Sigmoid colon (tissue), 7 donors: ENCODE data around the gene CDK5. TPM values are rescaled to one million over a fixed set of nuclear protein-coding genes. Genes with fewer than 3 reads are reported as not detected.
A peak's percentile ranks its signal among the peaks of the same experiment; 100 is the strongest.

Source experiments
- DNase-seq: peaks from one replicate; pipeline ENCODE4 v3.0.0-alpha.2; 2019
- H3K27ac ChIP-seq, 4 donors: fragments of 200-600 bp; sonication (generic); one replicate each; pipeline ENCODE4 v1.5.1; 2016 to 2019; ENCODE audit warnings: mild to moderate bottlenecking in 1 of 4
- H3K27me3 ChIP-seq, 3 donors: fragments of 200-600 bp; sonication (generic); one replicate each; pipeline ENCODE4 v1.5.1; 2019; ENCODE audit warnings: mild to moderate bottlenecking in 1 of 3
- H3K36me3 ChIP-seq, 4 donors: fragments of 200-600 bp; sonication (generic); one replicate each; pipeline ENCODE4 v1.5.1; 2016 to 2019
- H3K4me1 ChIP-seq, 4 donors: fragments of 200-600 bp; sonication (generic); one replicate each; pipeline ENCODE4 v1.5.1; 2017 to 2019
- H3K4me3 ChIP-seq, 4 donors: fragments of 200-600 bp; sonication (generic); one replicate each; pipeline ENCODE4 v1.5.1; 2017 to 2019; ENCODE audit warnings: mild to moderate bottlenecking in 2 of 4, moderate library complexity in 1 of 4
- H3K9me3 ChIP-seq, 4 donors: fragments of 200-600 bp in 3 of 4; sonication (generic) in 3 of 4; one replicate each; pipeline versions ENCODE4 v1.5.1 to v1.6.1; 2013 to 2019
- EP300 ChIP-seq, 4 donors: sonication (generic); formaldehyde crosslinking; IDR thresholded peaks; one replicate each; pipeline ENCODE4 v1.6.1; 2017; ENCODE audit warnings: antibody characterized with exemption in 4 of 4
- POLR2A ChIP-seq, 2 donors: fragments of 450-650 bp; IDR thresholded peaks; one replicate each; pipeline ENCODE4 v1.6.1; 2016; ENCODE audit warnings: antibody characterized with exemption in 2 of 2, mild to moderate bottlenecking in 2 of 2, moderate library complexity in 2 of 2
- POLR2AphosphoS5 ChIP-seq, 4 donors: sonication (generic); formaldehyde crosslinking; IDR thresholded peaks; one replicate each; pipeline ENCODE4 v1.6.1; 2017; ENCODE audit warnings: antibody characterized with exemption in 4 of 4
- WGBS, 2 donors: extraction: QIAGEN DNeasy Blood & Tissue Kit; methylation state at CpG; one replicate each; pipeline ENCODE4 v1.1.7; 2013; 5-methylcytosine and 5-hydroxymethylcytosine counted together
- intact Hi-C: fragments of 100-400 bp; cut with DNase I; formaldehyde crosslinking; loops from one replicate; pipeline ENCODE4 v1.15.1; 2023
- polyA plus RNA-seq, 3 donors: library from polyadenylated mRNA; stranded (reverse); fragments of 200-250 nt; gene quantifications; one replicate each; pipeline ENCODE4 v1.2.3, GENCODE V29; 2013
- total RNA-seq, 4 donors: library from RNA; depleted of rRNA; stranded (reverse); fragments of >200 nt; gene quantifications; one replicate each; pipeline ENCODE4 v1.1.0, GENCODE V29; 2016
- TF ChIP-seq, protein P1 (sequence below), 4 experiments: fragments of 450-650 bp in 3 of 4; fragments of 200-600 bp in 1 of 4; IDR thresholded peaks; one replicate each; pipeline ENCODE4 v1.5.1; 2016 to 2019; ENCODE audit warnings: antibody characterized with exemption in 4 of 4, mild to moderate bottlenecking in 3 of 4, moderate library complexity in 2 of 4
- donor health status: healthy with polysubstance abuse.
- donor health status: Bipolar disorder and iron deficiency.
- donor health status: healthy.

CDK5 gene
- total and polyA plus RNA-seq, 7 donors, result 6.0 to 10.6 (median 8.2) TPM

DNA sequence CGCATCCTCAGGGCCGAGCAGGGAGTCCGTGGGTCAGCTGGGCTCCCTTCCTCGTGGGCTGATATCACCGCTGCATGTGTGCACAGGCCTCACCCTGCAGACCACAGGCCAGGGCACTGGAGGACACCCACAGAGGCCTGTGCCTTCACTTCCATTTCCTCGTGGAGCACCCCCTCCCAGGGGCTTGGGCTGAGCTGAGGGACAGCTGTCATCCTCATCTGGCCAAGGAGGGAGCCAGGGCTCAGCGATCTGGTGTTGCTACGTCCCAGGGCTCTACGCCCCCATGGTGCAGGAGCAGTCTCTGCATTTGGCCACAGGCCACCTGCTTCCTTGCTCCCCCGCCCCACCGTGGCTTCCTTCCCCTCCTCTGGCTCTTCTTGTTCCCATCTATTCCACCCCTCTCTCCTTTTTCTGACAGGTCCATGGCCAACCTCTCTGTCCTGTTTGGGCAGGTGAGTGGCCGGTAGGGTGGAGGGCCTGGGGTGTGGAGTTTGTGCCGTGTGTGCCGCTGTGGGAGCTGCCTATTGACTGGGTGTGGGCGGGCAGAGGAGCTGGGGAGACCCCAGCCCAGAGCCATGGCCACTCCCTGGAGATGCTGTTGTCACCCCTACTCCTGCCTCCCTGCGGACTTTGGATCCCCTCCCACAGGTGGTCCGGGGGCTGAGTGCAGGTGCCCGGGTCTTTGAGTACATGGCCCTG lies 17.7 kb downstream of the CDK5 start:
- H3K4me3 ChIP-seq, result no peak overlapping the region
- H3K27me3 ChIP-seq, result no peaks in the 10 kb centered on the region
- DNase-seq, result no peak
- peaks cover 0 to 72% (median 29%) of the 10 kb centered on the region in 4 donors for H3K36me3 ChIP-seq
- intact Hi-C loops, result no loop called here
- 74 to 82% methylated on average over 18 of the region's 18 CpGs for WGBS, 2 donors
- H3K4me1 ChIP-seq, result peaks cover 0 to 17% (median 8%) of the 10 kb centered on the region in 4 donors
- TF ChIP-seq EP300 (IDR thresholded peaks at IDR 0.05) (no peak), POLR2AphosphoS5 (IDR thresholded peaks at IDR 0.05) (no peak), POLR2A (IDR thresholded peaks at IDR 0.05) (no peak)
- TF ChIP-seq, protein P1, sequence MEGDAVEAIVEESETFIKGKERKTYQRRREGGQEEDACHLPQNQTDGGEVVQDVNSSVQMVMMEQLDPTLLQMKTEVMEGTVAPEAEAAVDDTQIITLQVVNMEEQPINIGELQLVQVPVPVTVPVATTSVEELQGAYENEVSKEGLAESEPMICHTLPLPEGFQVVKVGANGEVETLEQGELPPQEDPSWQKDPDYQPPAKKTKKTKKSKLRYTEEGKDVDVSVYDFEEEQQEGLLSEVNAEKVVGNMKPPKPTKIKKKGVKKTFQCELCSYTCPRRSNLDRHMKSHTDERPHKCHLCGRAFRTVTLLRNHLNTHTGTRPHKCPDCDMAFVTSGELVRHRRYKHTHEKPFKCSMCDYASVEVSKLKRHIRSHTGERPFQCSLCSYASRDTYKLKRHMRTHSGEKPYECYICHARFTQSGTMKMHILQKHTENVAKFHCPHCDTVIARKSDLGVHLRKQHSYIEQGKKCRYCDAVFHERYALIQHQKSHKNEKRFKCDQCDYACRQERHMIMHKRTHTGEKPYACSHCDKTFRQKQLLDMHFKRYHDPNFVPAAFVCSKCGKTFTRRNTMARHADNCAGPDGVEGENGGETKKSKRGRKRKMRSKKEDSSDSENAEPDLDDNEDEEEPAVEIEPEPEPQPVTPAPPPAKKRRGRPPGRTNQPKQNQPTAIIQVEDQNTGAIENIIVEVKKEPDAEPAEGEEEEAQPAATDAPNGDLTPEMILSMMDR (IDR thresholded peaks at IDR 0.05), result no peak
- H3K9me3 ChIP-seq, result no peaks in the 10 kb centered on the region
- no peak overlapping the region for H3K27ac ChIP-seq

DNA sequence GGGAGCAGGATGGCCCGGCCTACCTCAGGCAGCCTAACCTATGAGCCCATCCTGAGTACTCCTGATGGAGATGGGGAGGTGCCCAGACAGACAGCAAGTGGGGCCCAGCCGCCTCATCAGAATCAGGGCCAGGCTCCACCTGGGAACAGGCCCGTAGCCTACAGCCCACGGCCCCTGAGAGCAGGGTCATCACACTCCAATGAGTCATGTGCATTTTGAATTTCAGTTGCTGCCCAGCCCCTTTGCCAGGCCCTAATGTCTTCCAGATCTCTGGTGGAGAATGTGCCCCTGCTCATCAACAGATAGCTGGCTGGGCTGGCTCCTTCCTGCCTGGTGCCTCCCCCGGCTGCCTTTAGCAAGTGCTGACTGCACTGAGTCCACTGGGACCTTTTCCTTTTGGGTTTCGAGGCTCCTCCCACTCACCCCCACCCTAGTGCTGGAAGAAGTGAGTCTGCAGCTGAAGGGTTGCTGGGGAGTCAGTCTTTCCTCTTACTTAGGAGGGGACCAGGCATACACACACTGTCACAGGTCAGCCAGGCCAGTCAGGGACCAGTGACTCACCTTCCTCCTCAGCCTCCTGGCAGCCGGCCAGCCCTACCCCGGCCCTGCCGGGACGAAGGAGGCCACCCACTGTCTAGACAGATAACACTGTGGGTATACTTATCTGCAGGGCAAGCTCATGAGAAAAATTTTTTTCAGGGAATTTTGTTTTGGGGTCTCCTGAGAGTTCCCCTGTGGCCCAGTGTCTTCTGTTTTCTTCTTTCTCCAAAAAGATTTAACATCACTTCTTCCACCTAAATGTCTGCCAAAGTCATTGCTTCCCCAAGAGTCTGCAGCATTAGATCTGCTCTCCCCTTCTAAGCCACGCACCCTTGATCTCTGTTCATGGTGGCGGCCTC lies 18.5 kb downstream of the CDK5 start:
- Histone ChIP-seq H3K36me3 (peaks cover 0 to 72% (median 29%) of the 10 kb centered on the region in 4 donors), H3K4me3 (no peak overlapping the region), H3K27me3 (no peaks in the 10 kb centered on the region), H3K27ac (peak overlapping the region in 3 of 4 donors; percentile 7 to 60 (median 46)), H3K9me3 (no peaks in the 10 kb centered on the region), H3K4me1 (peaks cover 0 to 17% (median 8%) of the 10 kb centered on the region in 4 donors)
- TF ChIP-seq POLR2A (IDR thresholded peaks at IDR 0.05) (no peak), POLR2AphosphoS5 (IDR thresholded peaks at IDR 0.05) (peak in 1 of 4 donors; percentile 53)
- intact Hi-C loops, result no loop called here
- DNase-seq, result peak; percentile 87
- 48 to 57% methylated on average over 12 of the region's 12 CpGs for WGBS, 2 donors

DNA sequence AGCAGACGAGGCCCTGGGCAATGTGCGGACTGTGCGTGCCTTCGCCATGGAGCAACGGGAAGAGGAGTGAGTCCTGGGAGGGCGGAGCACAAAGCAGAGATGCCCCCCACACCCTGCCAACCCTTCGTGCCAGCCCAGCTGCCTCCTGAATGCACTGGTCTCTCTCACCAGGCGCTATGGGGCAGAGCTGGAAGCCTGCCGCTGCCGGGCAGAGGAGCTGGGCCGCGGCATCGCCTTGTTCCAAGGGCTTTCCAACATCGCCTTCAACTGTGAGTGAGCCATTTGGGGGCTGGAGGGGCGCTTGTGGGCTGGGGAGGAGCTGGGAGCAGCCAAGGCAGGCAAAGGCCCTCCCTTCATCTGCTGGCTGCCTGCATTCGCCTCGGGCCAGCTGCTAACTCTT lies 21.8 kb downstream of the CDK5 start:
- H3K4me3 ChIP-seq, result no peak overlapping the region
- WGBS, 2 donors, result 93 to 96% methylated on average over 17 of the region's 17 CpGs
- DNase-seq, result no peak
- no peaks in the 10 kb centered on the region for H3K9me3 ChIP-seq
- intact Hi-C loops, result no loop called here
- H3K36me3 ChIP-seq, result peaks cover 0 to 53% (median 21%) of the 10 kb centered on the region in 4 donors
- TF ChIP-seq EP300 (IDR thresholded peaks at IDR 0.05) (no peak), POLR2A (IDR thresholded peaks at IDR 0.05) (no peak), POLR2AphosphoS5 (IDR thresholded peaks at IDR 0.05) (no peak)
- TF ChIP-seq, protein P1 (IDR thresholded peaks at IDR 0.05), result no peak
- H3K4me1 ChIP-seq, result peaks cover 0 to 17% (median 8%) of the 10 kb centered on the region in 4 donors
- no peak overlapping the region for H3K27ac ChIP-seq
- no peaks in the 10 kb centered on the region for H3K27me3 ChIP-seq

DNA sequence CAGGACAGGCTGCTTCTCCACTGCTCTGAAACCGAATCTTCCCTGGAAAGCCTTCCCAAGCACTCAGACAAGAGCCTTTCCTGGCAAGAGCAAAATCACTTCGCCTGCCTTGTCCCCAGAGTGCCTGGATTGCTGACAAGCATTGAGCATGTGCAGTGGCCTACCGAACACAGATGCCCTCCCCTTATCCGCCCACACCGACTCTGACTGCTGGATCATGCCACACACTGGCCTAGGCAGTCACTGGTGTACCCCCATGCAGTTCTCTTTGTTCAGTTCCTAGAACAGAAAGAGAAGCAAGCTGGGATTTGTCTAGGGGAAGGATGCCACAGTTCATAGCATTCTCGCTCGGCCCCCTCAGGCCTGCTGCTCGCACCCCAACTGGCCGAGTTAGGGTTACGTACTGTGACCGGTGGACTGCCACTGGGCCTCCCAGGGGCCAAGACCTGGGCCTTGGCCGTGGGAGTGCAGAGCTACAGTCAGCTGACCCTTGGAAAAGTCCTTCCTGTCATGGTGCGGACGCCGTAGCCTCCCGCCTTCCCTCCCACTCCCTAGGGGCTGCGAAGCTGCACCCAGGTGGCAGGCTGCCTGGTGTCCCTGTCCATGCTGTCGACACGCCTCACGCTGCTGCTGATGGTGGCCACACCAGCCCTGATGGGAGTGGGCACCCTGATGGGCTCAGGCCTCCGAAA lies 22.5 kb downstream of the CDK5 start:
- H3K4me1 ChIP-seq, result peaks cover 0 to 19% (median 8%) of the 10 kb centered on the region in 4 donors
- H3K9me3 ChIP-seq, result no peaks in the 10 kb centered on the region
- no peaks in the 10 kb centered on the region for H3K27me3 ChIP-seq
- no peak for DNase-seq
- H3K27ac ChIP-seq, result no peak overlapping the region
- no peak for TF ChIP-seq EP300 (IDR thresholded peaks at IDR 0.05)
- TF ChIP-seq POLR2AphosphoS5 (IDR thresholded peaks at IDR 0.05), result no peak
- TF ChIP-seq, protein P1 (IDR thresholded peaks at IDR 0.05), result no peak
- TF ChIP-seq POLR2A (IDR thresholded peaks at IDR 0.05), result no peak
- no peak overlapping the region for H3K4me3 ChIP-seq
- WGBS, 2 donors, result 90 to 94% methylated on average over 21 of the region's 21 CpGs
- intact Hi-C loops, result no loop called here
- peaks cover 0 to 47% (median 21%) of the 10 kb centered on the region in 4 donors for H3K36me3 ChIP-seq
